C4-2B (cell line): ENCODE results near the gene EPHA6.
A peak's percentile ranks its signal among the peaks of the same experiment; 100 is the strongest.

Experiments used
- H3K27ac ChIP-seq: fragments of 450-650 bp; 2 replicates; pipeline ENCODE4 v1.5.1; 2017
- ZFX ChIP-seq: fragments of 450-650 bp; IDR thresholded peaks from 2 replicates; pipeline ENCODE4 v1.6.1; 2017
- TF ChIP-seq, protein P1 (sequence below): fragments of 450-650 bp; conservative IDR thresholded peaks from 2 replicates; pipeline ENCODE4 v1.5.1; 2017; ENCODE audit warnings: mild to moderate bottlenecking

Gene EPHA6

DNA sequence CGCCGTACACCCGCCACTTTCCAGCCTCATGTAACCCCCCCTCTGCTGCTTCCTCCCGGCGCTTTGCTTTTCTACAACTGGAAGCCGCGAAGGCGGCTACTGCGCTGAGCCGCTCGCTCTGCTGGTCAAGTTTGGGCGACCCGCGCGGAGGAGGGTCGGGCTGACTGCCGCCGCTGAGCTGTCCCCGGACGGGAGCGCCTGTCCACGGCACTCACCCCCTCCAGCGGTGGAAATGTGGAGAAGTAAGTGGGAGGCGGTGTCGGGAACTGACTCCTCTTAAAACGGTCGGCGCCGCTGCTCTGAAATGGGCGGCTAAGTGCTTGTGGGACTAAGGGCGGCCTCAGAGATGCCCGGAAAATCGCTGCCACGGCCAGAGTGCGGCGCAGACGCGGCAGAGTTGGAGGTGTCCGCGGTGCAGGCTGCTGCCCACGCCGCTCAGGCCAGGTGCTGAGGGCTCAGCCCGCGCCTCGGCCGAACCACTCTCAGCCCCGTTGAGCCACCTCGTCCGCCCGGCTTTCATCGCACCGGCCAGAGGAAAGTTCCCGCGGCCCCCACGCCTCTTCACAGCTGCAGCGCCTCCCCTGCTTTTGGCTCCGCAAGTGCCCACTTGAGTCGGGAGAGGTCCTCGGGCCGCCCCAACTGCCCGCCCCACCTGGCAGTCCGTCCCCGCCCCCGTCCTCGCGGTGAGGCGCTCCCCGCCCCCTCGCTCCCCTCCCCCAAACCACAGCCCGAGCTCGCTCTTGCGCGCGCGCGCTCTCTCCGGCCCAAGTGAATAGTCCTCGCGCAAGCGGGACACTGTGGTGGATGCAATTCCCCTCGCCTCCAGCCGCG, at the start of gene EPHA6:
TSS of gene EPHA6 (plus strand) at position 775 of the 831 bp plus-strand sequence.
- H3K27ac ChIP-seq: peak within 1 kb of the TSS; percentile 82

DNA sequence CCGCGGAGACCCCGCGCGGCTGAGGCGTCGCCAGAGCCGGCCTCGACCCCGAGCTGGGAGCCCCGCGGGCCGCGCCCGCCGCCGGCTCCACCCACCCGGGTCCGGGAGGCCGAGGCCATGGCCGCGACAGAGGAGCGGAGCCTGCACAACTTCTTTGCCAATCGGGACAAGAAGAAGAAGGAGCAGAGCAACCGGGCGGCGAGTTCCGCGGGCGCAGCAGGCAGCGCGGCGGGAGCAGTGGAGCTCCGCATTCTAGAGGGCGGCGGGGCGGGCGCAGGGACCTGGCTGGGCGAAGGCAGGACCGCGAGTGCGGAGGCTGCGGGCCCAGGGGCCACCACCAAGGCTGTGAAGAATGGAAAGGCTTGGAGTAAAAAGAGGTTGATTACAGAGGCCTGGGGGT, 37.6 kb upstream of the EPHA6 start:
- H3K27ac ChIP-seq: 0 out of 2 replicates have a peak overlapping the region, but pooled peaks have one; percentile 4
- TF ChIP-seq, protein P1, sequence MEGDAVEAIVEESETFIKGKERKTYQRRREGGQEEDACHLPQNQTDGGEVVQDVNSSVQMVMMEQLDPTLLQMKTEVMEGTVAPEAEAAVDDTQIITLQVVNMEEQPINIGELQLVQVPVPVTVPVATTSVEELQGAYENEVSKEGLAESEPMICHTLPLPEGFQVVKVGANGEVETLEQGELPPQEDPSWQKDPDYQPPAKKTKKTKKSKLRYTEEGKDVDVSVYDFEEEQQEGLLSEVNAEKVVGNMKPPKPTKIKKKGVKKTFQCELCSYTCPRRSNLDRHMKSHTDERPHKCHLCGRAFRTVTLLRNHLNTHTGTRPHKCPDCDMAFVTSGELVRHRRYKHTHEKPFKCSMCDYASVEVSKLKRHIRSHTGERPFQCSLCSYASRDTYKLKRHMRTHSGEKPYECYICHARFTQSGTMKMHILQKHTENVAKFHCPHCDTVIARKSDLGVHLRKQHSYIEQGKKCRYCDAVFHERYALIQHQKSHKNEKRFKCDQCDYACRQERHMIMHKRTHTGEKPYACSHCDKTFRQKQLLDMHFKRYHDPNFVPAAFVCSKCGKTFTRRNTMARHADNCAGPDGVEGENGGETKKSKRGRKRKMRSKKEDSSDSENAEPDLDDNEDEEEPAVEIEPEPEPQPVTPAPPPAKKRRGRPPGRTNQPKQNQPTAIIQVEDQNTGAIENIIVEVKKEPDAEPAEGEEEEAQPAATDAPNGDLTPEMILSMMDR: no peak
- TF ChIP-seq ZFX: no peak

More for the DNA sequence above, at the start of gene EPHA6:
- TF ChIP-seq, protein P1: peak; percentile 9; the same call in 1 of the 2 replicates
- TF ChIP-seq ZFX: no peak

- H3K27ac ChIP-seq: no peak overlapping the region
- no peak for TF ChIP-seq ZFX
- TF ChIP-seq, protein P1: peak; percentile 26
Observed at GRCh38 chr3:96779810-96780209, 34.6 kb upstream of the EPHA6 start.

GRCh38 chr3:96796101-96796500, 18.3 kb upstream of the EPHA6 start:
- H3K27ac ChIP-seq: no peak overlapping the region
- TF ChIP-seq, protein P1: no peak
- TF ChIP-seq ZFX: no peak

- no peak for TF ChIP-seq ZFX
- TF ChIP-seq, protein P1: no peak
- H3K27ac ChIP-seq: no peak overlapping the region
Observed at GRCh38 chr3:96803870-96804269, 10.5 kb upstream of the EPHA6 start.

- TF ChIP-seq ZFX: no peak
- TF ChIP-seq, protein P1: no peak
- no peak overlapping the region for H3K27ac ChIP-seq
Observed at GRCh38 chr3:96806341-96806740, 8.1 kb upstream of the EPHA6 start.

DNA sequence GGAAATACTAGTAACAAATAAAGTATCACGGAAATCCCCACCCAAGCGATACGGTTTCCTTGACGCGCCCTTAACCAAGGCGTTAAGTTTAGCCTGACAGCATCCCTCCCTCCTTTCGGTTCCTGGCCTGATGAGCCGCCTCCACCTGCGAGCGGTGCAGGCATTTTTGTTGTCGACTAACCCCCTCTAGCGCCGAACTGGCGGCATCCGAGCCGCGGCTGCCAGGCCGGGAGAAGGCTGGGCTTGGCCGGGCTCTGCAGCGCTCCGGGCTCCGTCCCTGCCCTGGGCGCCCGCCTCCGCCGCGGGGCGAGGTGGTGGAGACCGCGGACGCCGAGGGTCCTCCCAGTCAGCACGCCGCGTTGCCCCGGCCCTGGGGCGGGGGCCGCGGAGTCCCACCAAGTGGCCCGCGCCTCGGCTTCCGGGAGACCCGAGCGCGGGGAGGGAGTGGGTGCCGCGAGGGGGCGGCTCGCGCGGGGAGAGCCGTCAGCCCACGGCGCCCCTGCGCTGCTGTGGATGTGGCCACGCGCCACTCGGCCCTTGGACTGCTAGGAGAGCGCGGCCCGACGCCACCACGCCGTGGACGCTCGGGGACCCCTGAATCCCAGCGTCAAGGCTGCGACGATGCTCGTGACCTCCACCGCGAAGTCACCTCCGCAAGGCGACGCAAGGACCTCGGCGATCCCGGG, 1.1 kb upstream of the EPHA6 start:
- peak overlapping the region; percentile 82 for H3K27ac ChIP-seq
- no peak for TF ChIP-seq ZFX
- TF ChIP-seq, protein P1: peak; percentile 82
